WTC11 (cell line): ENCODE results near the gene PARM1.

Experiments
- ELF4 ChIP-seq: sonication (generic); formaldehyde crosslinking; IDR thresholded peaks from 2 replicates; pipeline ENCODE4 v1.8.1; 2022; ENCODE audit warnings: low read depth, mild to moderate bottlenecking, moderate library complexity, missing genetic modification reagents
- ETV6 ChIP-seq: sonication (generic); formaldehyde crosslinking; IDR thresholded peaks from 2 replicates; pipeline ENCODE4 v1.8.1; 2022; ENCODE audit warnings: mild to moderate bottlenecking, missing genetic modification reagents
- MXD4 ChIP-seq: fragments of 250-450 bp; sonication (Bioruptor Pico); IDR thresholded peaks from 2 replicates; pipeline ENCODE4 v1.8.0; 2021; ENCODE audit warnings: mild to moderate bottlenecking, moderate library complexity, borderline replicate concordance
- TF ChIP-seq, protein P1 (sequence below): fragments of 200-600 bp; IDR thresholded peaks from 2 replicates; pipeline ENCODE4 v1.8.0; 2022; ENCODE audit warnings: antibody characterized with exemption
- TF ChIP-seq, protein P2 (sequence below): sonication (generic); formaldehyde crosslinking; IDR thresholded peaks from 2 replicates; pipeline ENCODE4 v1.8.0; 2023; ENCODE audit warnings: missing genetic modification reagents, mild to moderate bottlenecking, borderline replicate concordance
- TF ChIP-seq, protein P3 (sequence below): sonication (generic); formaldehyde crosslinking; IDR thresholded peaks from 2 replicates; pipeline ENCODE4 v1.8.0; 2022; ENCODE audit warnings: mild to moderate bottlenecking, missing genetic modification reagents

DNA sequence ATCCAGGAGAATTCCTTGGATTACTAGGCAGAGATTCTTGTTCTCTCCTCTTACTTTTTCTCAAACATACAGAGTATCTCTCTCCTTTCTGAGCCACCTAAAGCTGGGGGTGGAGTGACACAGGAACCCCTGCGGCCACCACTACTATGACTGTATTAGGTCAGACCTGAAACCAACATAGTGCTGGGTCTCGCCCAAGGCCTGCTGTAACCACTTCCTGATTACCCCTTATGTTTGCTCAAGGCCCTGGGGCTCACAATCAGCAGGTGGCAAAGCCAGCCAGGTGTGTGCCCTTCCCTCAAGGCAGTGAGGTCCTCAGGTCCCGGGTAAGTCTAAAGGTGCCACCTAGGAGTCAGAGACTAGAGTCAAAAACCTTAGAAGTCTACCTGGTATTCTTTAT, 166.4 kb downstream of the PARM1 start:
- TF ChIP-seq MXD4 (CRISPR knock-in tag): no peak
- TF ChIP-seq, protein P1, sequence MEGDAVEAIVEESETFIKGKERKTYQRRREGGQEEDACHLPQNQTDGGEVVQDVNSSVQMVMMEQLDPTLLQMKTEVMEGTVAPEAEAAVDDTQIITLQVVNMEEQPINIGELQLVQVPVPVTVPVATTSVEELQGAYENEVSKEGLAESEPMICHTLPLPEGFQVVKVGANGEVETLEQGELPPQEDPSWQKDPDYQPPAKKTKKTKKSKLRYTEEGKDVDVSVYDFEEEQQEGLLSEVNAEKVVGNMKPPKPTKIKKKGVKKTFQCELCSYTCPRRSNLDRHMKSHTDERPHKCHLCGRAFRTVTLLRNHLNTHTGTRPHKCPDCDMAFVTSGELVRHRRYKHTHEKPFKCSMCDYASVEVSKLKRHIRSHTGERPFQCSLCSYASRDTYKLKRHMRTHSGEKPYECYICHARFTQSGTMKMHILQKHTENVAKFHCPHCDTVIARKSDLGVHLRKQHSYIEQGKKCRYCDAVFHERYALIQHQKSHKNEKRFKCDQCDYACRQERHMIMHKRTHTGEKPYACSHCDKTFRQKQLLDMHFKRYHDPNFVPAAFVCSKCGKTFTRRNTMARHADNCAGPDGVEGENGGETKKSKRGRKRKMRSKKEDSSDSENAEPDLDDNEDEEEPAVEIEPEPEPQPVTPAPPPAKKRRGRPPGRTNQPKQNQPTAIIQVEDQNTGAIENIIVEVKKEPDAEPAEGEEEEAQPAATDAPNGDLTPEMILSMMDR: no peak
- TF ChIP-seq, protein P2, sequence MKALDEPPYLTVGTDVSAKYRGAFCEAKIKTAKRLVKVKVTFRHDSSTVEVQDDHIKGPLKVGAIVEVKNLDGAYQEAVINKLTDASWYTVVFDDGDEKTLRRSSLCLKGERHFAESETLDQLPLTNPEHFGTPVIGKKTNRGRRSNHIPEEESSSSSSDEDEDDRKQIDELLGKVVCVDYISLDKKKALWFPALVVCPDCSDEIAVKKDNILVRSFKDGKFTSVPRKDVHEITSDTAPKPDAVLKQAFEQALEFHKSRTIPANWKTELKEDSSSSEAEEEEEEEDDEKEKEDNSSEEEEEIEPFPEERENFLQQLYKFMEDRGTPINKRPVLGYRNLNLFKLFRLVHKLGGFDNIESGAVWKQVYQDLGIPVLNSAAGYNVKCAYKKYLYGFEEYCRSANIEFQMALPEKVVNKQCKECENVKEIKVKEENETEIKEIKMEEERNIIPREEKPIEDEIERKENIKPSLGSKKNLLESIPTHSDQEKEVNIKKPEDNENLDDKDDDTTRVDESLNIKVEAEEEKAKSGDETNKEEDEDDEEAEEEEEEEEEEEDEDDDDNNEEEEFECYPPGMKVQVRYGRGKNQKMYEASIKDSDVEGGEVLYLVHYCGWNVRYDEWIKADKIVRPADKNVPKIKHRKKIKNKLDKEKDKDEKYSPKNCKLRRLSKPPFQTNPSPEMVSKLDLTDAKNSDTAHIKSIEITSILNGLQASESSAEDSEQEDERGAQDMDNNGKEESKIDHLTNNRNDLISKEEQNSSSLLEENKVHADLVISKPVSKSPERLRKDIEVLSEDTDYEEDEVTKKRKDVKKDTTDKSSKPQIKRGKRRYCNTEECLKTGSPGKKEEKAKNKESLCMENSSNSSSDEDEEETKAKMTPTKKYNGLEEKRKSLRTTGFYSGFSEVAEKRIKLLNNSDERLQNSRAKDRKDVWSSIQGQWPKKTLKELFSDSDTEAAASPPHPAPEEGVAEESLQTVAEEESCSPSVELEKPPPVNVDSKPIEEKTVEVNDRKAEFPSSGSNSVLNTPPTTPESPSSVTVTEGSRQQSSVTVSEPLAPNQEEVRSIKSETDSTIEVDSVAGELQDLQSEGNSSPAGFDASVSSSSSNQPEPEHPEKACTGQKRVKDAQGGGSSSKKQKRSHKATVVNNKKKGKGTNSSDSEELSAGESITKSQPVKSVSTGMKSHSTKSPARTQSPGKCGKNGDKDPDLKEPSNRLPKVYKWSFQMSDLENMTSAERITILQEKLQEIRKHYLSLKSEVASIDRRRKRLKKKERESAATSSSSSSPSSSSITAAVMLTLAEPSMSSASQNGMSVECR (CRISPR knock-in tag): no peak
- TF ChIP-seq, protein P3, sequence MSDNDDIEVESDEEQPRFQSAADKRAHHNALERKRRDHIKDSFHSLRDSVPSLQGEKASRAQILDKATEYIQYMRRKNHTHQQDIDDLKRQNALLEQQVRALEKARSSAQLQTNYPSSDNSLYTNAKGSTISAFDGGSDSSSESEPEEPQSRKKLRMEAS (CRISPR knock-in tag): no peak
- no peak for TF ChIP-seq ETV6
- no peak for TF ChIP-seq ELF4 (CRISPR knock-in tag)
